Measurements from ENCODE around the gene COL27A1. TPM values are rescaled to one million over a fixed set of nuclear protein-coding genes. Genes with fewer than 3 reads are reported as not detected.

The COL27A1 gene
- total and polyA plus RNA-seq, 2 donors, result 8.1 to 21.5 TPM

DNA sequence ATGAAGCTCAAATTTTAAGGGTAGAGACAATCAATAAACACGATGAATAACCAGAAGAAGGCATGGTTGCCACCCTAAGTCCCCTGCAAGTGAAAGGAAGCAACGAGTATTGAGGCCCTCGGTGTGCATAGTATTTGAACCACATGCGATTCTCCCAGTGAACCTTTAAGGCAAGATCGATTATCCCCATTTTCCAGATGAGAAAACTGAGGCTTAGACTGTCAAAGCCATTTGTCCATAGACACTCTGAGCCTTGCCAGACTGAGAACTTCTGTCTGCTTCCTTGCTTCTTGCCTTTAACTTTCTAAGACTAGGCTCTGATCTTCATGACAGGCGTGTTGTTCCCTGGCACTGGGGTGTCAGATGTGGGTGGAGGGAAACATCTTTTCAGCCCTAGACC lies 58.2 kb downstream of the COL27A1 start:
- no peaks in the 10 kb centered on the region for H3K36me3 ChIP-seq (ENCODE audit: insufficient read depth)
- no peaks in the 10 kb centered on the region for H3K4me1 ChIP-seq (ENCODE audit: insufficient read depth)
- H3K4me3 ChIP-seq (ENCODE audit: low read depth, low read length), result no peak overlapping the region
- H3K27ac ChIP-seq (ENCODE audit: low read depth), result no peak overlapping the region
- WGBS, result 98% methylated on average over 6 of the region's 6 CpGs
- no peak for DNase-seq (ENCODE audit: extremely low spot score)

DNA sequence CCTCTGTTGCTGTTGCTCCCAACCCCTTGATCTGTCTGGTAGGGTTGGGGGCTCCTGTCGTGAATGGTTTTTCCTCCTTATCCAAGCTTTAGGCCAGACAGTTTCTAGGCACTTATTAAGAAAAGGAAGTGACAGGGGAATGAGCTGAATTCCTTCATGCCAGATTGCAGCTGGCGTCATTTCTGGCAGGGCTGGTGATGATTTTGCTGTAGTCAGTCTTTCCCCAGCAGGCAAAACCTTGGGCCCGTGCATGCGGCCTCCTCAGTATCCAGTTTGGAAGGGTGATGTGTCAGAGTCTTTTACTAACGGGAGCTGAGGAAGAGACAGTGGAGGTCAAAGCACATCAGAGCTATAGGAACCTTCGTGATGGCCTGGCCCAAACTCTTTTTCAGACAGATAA lies 58.8 kb downstream of the COL27A1 start:
- H3K4me1 ChIP-seq (ENCODE audit: insufficient read depth), result no peaks in the 10 kb centered on the region
- H3K36me3 ChIP-seq (ENCODE audit: insufficient read depth), result no peaks in the 10 kb centered on the region
- WGBS, result 66% methylated on average over 6 of the region's 6 CpGs
- H3K27ac ChIP-seq (ENCODE audit: low read depth), result no peak overlapping the region
- DNase-seq (ENCODE audit: extremely low spot score), result no peak
- H3K4me3 ChIP-seq (ENCODE audit: low read depth, low read length), result no peak overlapping the region

DNA sequence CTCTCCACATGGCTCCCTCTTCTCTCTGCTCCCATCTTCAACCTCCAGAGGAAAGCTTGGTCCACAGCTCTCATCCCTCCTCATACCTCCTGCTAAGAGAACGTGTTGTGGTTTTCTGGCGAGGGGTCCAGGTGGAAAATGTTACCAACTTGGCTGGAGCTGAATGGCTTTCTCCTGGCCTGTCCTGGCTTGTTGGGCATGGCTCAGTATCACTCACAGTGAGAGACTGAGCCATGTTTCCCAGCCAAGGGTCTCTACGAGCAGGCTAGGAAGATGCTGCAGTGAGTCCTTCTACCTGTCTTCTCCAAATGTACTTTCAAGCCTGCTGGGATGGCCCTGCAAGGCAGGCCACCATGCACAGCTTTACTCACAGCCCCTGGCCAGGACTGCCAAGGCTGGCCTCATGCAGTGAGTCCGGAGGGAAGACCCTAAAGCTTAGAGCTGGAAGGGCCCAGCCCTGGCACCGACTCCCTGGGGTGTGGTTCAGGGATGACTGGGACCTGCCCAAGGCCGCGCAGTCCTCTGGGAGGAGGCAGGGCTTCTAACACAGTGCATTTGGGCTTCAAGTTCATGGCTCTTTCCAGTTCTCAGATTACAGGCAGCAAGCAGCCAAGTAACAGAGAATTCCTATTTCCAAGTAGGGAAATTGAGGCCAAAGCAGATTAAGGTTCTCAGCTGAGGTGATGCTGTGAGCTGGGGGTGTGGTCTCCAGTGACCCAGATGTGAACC lies 59.5 kb downstream of the COL27A1 start:
- Histone ChIP-seq H3K4me1 (ENCODE audit: insufficient read depth) (no peaks in the 10 kb centered on the region), H3K27ac (ENCODE audit: low read depth) (no peak overlapping the region), H3K4me3 (ENCODE audit: low read depth, low read length) (no peak overlapping the region), H3K36me3 (ENCODE audit: insufficient read depth) (no peaks in the 10 kb centered on the region)
- WGBS, result 47% methylated on average over 7 of the region's 7 CpGs
- DNase-seq (ENCODE audit: extremely low spot score), result no peak

DNA sequence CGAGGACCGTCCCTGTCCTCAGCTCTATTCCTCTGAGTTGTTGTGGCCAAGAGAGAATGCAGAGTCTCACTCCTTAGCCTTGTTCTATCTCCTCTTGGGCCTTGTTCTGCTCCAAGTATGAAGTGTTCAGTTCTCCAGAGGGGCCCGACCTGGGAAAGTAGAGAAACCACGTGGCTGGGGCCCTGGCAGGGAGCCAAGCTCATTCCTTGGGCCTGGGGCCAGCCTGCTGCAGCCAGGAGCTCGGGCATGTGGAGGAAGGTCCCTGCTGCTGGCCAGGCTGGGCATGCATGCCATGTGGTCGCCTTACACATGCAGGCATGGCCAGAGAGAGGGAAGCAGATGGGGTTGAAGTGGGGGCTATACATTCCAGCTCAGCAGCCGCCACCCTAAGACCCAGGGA lies 60.7 kb downstream of the COL27A1 start:
- no peak overlapping the region for H3K4me3 ChIP-seq (ENCODE audit: low read depth, low read length)
- 38% methylated on average over 7 of the region's 7 CpGs for WGBS
- H3K4me1 ChIP-seq (ENCODE audit: insufficient read depth), result peaks cover 1% of the 10 kb centered on the region
- no peaks in the 10 kb centered on the region for H3K36me3 ChIP-seq (ENCODE audit: insufficient read depth)
- peak; percentile 46 for DNase-seq (ENCODE audit: extremely low spot score)
- no peak overlapping the region for H3K27ac ChIP-seq (ENCODE audit: low read depth)

DNA sequence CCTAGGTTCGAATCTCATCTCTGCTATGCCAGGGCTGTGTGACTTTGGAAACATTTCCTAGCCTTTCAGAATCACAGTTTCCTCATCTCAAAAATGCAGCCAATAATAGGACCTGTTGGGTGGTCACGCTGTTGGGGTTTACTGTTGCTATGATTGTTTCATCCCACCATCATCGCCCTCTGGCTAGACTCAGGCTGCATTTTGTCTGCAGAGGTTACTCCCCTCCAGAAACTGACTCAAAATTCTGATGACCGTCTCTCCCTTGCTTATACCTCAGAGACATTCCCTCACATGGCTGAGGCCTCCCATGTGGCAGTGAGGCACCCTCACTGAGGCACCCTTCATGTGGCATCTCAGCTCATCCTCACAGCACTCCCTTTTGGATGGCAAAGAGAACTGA lies 61.6 kb downstream of the COL27A1 start:
- WGBS, result 88% methylated on average over 4 of the region's 4 CpGs
- no peak for DNase-seq (ENCODE audit: extremely low spot score)
- peaks cover 1% of the 10 kb centered on the region for H3K4me1 ChIP-seq (ENCODE audit: insufficient read depth)
- no peak overlapping the region for H3K4me3 ChIP-seq (ENCODE audit: low read depth, low read length)
- H3K36me3 ChIP-seq (ENCODE audit: insufficient read depth), result no peaks in the 10 kb centered on the region
- no peak overlapping the region for H3K27ac ChIP-seq (ENCODE audit: low read depth)

DNA sequence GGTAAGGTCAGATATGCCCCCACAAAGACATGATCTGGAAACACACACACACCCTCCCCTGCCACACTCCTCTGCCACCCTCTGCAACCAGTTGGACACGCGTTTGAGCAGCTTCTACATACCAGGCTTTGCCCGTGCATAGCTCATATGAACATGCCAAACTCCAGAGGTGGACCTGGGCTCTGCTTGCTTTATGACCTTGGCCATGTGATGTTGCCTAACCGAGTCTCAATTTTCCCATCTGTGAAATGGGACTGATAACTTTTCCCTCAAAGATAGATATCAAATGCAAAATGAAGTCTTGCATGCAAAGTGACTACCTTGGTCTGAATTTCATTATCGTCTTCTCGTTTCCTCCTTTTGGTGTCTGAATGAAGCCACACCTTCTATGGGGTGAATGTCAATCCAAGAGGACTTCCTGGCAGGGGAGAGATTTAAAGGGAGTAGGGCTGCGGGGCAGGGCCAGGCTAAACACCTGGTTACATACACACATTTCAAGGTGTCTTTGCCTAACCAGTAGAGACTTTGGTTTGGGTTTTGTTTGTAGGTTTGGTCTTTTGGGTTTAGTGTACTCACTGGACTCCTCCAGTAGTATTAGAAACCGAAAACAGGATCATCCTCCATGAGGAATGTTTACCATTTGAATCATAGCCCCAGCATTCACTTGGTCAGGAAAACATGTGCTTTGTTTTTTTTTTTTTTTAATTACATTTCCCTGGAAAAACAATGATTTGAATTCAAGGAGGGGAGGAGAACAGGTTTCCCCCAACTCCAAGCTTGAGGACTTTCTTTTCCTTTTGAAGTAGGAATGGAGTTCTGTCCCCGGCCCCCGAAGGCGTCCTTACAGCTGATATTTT lies 63.2 kb downstream of the COL27A1 start:
- Histone ChIP-seq H3K36me3 (ENCODE audit: insufficient read depth) (no peaks in the 10 kb centered on the region), H3K27ac (ENCODE audit: low read depth) (peak overlapping the region; percentile 41), H3K4me3 (ENCODE audit: low read depth, low read length) (no peak overlapping the region), H3K4me1 (ENCODE audit: insufficient read depth) (peaks cover 1% of the 10 kb centered on the region)
- no peak for DNase-seq (ENCODE audit: extremely low spot score)
- WGBS, result 81% methylated on average over 11 of the region's 11 CpGs

DNA sequence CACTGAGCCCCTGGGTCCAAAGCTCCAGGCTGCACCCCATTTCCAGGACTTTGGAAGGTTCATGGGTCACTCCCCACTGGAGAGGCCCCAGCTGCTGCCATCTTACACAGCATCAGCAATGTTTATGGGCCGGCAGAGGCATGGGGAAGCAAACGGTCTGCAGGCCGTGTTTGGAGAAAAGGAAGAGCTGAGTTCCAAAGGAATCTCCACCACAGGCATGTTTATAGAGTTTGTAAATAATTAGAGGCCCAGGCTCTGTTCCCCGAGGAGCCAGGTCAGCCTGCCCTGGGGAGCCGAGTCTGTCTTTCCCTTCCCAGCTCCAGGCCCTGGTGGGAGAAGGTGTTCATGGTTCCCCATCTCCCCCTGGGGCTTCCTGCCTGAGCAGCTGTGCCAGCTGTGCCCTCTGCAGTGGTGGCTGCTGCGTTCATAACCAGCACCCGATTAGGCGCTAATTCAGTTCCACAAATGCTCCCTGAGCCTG lies 64.8 kb downstream of the COL27A1 start:
- Histone ChIP-seq H3K4me3 (ENCODE audit: low read depth, low read length) (no peak overlapping the region), H3K27ac (ENCODE audit: low read depth) (peak overlapping the region; percentile 40), H3K36me3 (ENCODE audit: insufficient read depth) (no peaks in the 10 kb centered on the region), H3K4me1 (ENCODE audit: insufficient read depth) (peaks cover 1% of the 10 kb centered on the region)
- 36% methylated on average over 8 of the region's 8 CpGs for WGBS
- DNase-seq (ENCODE audit: extremely low spot score), result no peak

DNA sequence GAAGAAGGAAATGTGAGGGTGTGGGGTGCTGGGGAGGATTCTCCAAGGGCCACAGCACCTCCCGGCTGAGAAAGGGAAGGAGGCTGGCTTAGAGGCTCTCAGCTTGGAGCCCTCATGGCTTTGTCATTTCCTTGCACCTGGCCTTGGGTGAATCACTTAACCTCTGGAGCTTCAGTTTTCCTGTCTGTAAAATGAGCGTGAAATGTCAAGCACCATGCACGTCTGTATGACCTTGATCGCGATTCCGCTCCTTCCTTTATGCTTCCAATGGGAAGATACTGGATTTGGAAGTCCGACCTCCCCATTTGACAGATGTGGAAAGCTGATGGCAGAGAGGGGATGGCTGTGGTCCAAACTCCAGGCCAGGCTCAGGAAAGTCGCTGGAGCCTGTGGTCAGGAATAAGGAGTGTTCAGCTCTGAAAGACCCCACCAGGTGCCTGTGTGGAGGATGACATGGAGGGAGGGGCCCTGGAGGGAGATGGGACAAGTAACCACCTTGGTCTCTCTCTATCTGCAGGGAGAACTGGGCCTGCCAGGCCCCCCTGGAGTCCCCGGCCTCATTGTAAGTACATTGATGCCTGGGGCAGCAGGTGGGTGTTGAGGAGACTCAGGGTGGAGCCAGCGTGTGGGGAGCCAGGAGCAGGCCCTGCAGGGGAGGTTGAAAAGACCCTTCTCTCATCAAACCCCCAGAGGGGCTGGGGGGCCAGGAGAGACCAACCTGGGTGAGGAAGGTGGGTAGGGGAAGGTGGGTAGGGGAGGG lies 66.5 kb downstream of the COL27A1 start:
- Histone ChIP-seq H3K4me1 (ENCODE audit: insufficient read depth) (peaks cover 1% of the 10 kb centered on the region), H3K36me3 (ENCODE audit: insufficient read depth) (no peaks in the 10 kb centered on the region), H3K27ac (ENCODE audit: low read depth) (no peak overlapping the region), H3K4me3 (ENCODE audit: low read depth, low read length) (no peak overlapping the region)
- no peak for DNase-seq (ENCODE audit: extremely low spot score)
- WGBS, result 84% methylated on average over 10 of the region's 10 CpGs

DNA sequence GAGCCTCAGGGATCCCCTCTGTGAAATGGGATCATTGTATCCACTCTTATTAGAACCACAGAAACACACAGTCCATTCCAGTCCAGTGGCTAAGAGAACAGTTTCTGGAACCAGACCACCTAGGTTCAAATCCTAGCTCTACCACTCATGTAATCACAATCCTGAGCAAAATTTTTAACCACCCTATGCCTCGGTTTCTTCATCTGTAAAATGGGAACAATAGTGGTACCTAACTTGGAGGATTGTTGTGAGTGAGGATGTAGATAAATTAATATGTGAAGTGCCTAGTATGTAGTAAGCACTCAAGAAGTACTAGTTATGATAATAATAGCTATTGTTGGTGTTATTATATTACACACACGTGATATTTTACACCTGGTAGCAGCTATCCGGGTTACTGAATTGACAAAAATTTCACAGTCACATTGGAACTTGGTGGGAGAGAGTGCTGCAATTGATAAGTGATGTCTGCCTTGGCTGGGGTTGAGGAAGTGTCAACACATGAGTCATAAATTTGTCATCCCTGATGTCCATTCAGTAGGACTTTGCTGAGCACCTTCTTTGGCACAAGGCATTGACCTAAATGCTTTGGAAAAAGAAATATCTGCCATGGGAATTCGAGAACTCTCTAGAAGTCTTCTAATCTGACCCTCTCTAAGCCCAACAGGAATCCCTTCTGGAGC lies 68.4 kb downstream of the COL27A1 start:
- Histone ChIP-seq H3K36me3 (ENCODE audit: insufficient read depth) (no peaks in the 10 kb centered on the region), H3K4me3 (ENCODE audit: low read depth, low read length) (no peak overlapping the region), H3K27ac (ENCODE audit: low read depth) (no peak overlapping the region), H3K4me1 (ENCODE audit: insufficient read depth) (peaks cover 1% of the 10 kb centered on the region)
- 85% methylated on average over 4 of the region's 4 CpGs for WGBS
- DNase-seq (ENCODE audit: extremely low spot score), result no peak

DNA sequence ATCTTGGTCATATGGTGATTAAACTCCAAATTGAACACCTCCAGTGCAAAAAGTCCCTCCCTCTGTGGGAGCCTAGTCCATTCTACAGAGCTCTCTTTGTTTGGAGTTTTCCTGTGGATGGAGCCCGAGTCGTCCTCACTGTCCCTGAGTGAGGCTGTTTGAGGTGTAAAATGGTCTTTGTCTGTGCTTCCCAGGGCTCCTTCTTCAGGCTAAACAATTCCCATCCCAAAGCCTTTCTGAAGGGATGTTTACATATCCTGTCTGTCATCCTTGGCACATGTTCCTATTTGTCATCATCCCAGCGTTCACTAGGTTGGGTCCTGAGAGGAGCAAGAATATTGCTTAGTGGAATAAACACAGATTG lies 68.9 kb downstream of the COL27A1 start:
- H3K4me1 ChIP-seq (ENCODE audit: insufficient read depth), result peaks cover 1% of the 10 kb centered on the region
- WGBS, result 46% methylated on average over 3 of the region's 3 CpGs

DNA sequence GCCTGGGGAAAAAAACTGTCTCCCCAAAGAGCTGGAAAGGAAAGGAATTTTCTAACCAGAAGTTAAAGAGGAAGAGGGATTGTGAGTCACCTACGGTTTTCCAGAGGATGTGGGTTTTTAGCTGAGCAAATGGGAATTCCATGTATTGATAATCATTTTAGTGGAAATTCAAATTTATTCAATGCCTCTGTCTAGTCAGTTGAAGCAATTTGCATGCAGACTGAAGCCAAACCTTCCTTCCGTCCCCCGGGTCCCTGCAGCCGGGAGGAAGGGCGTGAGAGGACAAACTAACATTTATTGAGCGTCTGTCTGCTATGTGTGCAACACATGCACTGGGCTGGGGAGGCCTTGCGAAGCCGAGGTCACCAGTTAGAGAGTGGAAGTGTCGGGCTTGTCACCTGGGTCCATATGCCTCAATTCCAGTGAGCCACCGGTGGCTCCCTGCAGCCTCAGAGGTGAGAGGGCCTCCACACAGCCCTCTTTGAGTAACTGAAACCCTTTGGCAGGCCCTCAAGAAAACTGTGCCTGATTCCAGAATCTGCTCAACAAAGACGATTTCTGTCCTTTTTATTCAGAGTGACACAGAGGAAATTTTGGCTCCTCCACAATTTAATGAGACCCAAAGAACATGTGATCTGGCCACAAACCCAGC lies 70.3 kb downstream of the COL27A1 start:
- Histone ChIP-seq H3K4me3 (ENCODE audit: low read depth, low read length) (no peak overlapping the region), H3K36me3 (ENCODE audit: insufficient read depth) (no peaks in the 10 kb centered on the region), H3K27ac (ENCODE audit: low read depth) (no peak overlapping the region), H3K4me1 (ENCODE audit: insufficient read depth) (no peaks in the 10 kb centered on the region)
- 73% methylated on average over 11 of the region's 11 CpGs for WGBS
- DNase-seq (ENCODE audit: extremely low spot score), result no peak

More for the DNA sequence above, 68.9 kb downstream of the COL27A1 start:
- no peaks in the 10 kb centered on the region for H3K36me3 ChIP-seq (ENCODE audit: insufficient read depth)
- no peak for DNase-seq (ENCODE audit: extremely low spot score)
- H3K27ac ChIP-seq (ENCODE audit: low read depth), result no peak overlapping the region
- H3K4me3 ChIP-seq (ENCODE audit: low read depth, low read length), result no peak overlapping the region

DNA sequence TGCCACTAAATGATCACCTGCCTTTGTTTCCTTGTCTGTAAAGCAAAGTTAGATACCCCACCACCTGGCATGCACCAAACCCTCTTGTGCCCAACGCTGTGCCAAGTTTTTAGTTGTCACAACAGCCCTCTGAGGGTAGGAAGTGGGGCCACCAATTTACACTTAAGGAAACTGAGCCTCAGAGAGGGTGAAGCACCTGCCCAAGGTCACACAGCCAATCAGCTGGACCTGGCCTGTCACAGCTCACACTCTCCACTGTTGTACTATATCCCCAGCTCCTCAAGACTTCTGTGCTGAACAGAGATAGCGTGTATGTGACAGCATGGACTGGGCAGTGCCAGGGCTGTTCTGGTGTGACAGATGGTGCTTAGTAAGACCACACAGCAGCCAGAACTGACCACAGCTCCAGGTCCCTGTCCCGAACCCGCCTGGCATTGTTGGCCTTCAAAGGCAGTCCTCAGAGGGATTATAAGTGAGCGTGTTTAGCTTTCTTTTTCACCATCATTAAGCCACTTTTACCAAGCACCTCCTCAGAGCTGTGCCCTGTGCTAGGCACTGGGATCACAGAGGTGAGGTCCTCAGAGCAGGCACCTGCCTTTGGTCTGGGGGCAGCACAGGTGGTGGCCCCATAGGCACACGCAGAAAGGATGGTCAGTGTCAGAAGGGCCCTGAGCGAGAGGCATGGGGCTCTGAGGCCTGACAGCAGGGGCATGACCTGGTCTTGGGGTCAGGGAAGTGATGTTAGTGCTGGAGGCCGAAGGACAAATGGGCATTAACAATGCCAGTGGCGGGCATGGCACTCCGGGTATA lies 71.1 kb downstream of the COL27A1 start:
- Histone ChIP-seq H3K27ac (ENCODE audit: low read depth) (no peak overlapping the region), H3K4me3 (ENCODE audit: low read depth, low read length) (no peak overlapping the region), H3K4me1 (ENCODE audit: insufficient read depth) (no peaks in the 10 kb centered on the region), H3K36me3 (ENCODE audit: insufficient read depth) (no peaks in the 10 kb centered on the region)
- 96% methylated on average over 10 of the region's 10 CpGs for WGBS
- no peak for DNase-seq (ENCODE audit: extremely low spot score)
